Heart left ventricle (tissue), 13 donors: ENCODE results near the gene GPX1.

Experiments used
- POLR2A ChIP-seq, 2 donors: fragments of 450-650 bp; IDR thresholded peaks; one replicate each; pipeline ENCODE4 v1.6.1; 2017; ENCODE audit warnings: antibody characterized with exemption in 2 of 2, mild to moderate bottlenecking in 2 of 2, moderate library complexity in 2 of 2
- TF ChIP-seq, protein P1 (sequence below), 12 donors: fragments of 200-600 bp; sonication (generic) in 4 of 12; IDR thresholded peaks; one replicate each; pipeline versions ENCODE4 v1.5.0 to v1.8.0; 2018 to 2022; ENCODE audit warnings: antibody characterized with exemption in 12 of 12, mild to moderate bottlenecking in 5 of 12
- donor health status: ischemic (EF 13 %, LVEDD 7.1; RV severe dilation, severe dysfunction).
- donor health status: DM: no; HTN: yes; CAD: no.
- donor health status: DM: no; HTN: no; CAD: no.
- donor health status: ischemic (EF 25% LVEDD 6.9; RV normal size, moderate dysfunction).
- donor health status: ischemic (EF 25% LVEDD 5.7; RV mildly dilated, moderate dysfunction).
- donor health status: ischemic (EF 35%, LVEDD 5.7; RV mildly dilated, moderate dysfunction).
- donor health status: nonischemic (EF 11% LVEDD 7.7; RV severe dilation, severe dysfunction).
- donor health status: DM: yes; HTN: yes; CAD: no.
- donor health status: PGD.
- donor health status: ischemic (EF 29% LVEDD 5.4; RV normal size, mild dysfunction).
- donor health status: nonischemic (EF 23%, LVEDD 6.1; RV moderate dilation, normal function).

- no peak for TF ChIP-seq POLR2A (IDR thresholded peaks at IDR 0.05)
- TF ChIP-seq, protein P1, sequence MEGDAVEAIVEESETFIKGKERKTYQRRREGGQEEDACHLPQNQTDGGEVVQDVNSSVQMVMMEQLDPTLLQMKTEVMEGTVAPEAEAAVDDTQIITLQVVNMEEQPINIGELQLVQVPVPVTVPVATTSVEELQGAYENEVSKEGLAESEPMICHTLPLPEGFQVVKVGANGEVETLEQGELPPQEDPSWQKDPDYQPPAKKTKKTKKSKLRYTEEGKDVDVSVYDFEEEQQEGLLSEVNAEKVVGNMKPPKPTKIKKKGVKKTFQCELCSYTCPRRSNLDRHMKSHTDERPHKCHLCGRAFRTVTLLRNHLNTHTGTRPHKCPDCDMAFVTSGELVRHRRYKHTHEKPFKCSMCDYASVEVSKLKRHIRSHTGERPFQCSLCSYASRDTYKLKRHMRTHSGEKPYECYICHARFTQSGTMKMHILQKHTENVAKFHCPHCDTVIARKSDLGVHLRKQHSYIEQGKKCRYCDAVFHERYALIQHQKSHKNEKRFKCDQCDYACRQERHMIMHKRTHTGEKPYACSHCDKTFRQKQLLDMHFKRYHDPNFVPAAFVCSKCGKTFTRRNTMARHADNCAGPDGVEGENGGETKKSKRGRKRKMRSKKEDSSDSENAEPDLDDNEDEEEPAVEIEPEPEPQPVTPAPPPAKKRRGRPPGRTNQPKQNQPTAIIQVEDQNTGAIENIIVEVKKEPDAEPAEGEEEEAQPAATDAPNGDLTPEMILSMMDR (IDR thresholded peaks at IDR 0.05): no peak
Measured at GRCh38 chr3:49399461-49399860, 41.3 kb upstream of the GPX1 start.
